Measurements from ENCODE around the gene KRTAP5-9.

DNA sequence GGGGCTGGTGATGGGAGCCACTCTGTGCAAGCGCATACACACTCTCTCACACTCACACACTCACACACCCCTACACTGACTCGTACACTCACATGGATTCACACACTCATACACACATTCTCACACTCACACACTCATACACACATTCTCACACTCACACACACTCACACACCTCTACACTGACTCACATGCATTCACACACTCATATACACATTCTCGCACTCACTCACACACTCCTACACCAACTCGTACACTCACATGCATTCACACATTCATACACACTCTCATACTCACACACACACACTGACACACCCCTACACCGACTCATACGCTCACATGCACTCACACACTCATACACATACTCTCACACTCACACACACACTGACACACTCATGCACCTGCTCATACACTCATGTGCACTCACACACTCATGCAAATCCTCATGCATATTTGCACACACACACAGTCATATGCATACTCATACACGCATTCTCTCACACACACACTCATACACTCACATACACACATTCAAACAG is 29.3 kb downstream of the KRTAP5-9 start:
- TF ChIP-seq, protein P1, sequence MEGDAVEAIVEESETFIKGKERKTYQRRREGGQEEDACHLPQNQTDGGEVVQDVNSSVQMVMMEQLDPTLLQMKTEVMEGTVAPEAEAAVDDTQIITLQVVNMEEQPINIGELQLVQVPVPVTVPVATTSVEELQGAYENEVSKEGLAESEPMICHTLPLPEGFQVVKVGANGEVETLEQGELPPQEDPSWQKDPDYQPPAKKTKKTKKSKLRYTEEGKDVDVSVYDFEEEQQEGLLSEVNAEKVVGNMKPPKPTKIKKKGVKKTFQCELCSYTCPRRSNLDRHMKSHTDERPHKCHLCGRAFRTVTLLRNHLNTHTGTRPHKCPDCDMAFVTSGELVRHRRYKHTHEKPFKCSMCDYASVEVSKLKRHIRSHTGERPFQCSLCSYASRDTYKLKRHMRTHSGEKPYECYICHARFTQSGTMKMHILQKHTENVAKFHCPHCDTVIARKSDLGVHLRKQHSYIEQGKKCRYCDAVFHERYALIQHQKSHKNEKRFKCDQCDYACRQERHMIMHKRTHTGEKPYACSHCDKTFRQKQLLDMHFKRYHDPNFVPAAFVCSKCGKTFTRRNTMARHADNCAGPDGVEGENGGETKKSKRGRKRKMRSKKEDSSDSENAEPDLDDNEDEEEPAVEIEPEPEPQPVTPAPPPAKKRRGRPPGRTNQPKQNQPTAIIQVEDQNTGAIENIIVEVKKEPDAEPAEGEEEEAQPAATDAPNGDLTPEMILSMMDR (IDR thresholded peaks at IDR 0.05; ENCODE audit: low read length): no peak
- no peak for TF ChIP-seq EZH2 (IDR thresholded peaks at IDR 0.05; ENCODE audit: borderline replicate concordance, low read length)
